CD4-positive, alpha-beta T cell treated with Interleukin-15 for 4 hours (primary cell): ENCODE results near the gene SRBD1.

ENCODE experiments used
- DNase-seq: peaks from one replicate; pipeline ENCODE4 v3.0.0-alpha.2; 2020; ENCODE audit warnings: low spot score

The SRBD1 gene

GRCh38 chr2:45636008-45636407 lies 24.9 kb upstream of the SRBD1 start:
- DNase-seq, result no peak

- no peak for DNase-seq
Observed at GRCh38 chr2:45634223-45634622, 23.2 kb upstream of the SRBD1 start.

- DNase-seq, result no peak
Observed at GRCh38 chr2:45631955-45632354, 20.9 kb upstream of the SRBD1 start.

- no peak for DNase-seq
Observed at GRCh38 chr2:45631319-45631718, 20.3 kb upstream of the SRBD1 start.

- no peak for DNase-seq
Observed at GRCh38 chr2:45629971-45630370, 18.9 kb upstream of the SRBD1 start.

- no peak for DNase-seq
Observed at GRCh38 chr2:45627911-45628310, 16.8 kb upstream of the SRBD1 start.

GRCh38 chr2:45626387-45627221 lies 15.5 kb upstream of the SRBD1 start:
- no peak for DNase-seq

- no peak for DNase-seq
Observed at GRCh38 chr2:45625824-45626223, 14.8 kb upstream of the SRBD1 start.

- DNase-seq, result no peak
Observed at GRCh38 chr2:45623098-45623497, 12.0 kb upstream of the SRBD1 start.

GRCh38 chr2:45622336-45623075 lies 11.4 kb upstream of the SRBD1 start:
- DNase-seq, result no peak

GRCh38 chr2:45617496-45617895 lies 6.4 kb upstream of the SRBD1 start:
- no peak for DNase-seq

GRCh38 chr2:45616658-45617411 lies 5.8 kb upstream of the SRBD1 start:
- no peak for DNase-seq

GRCh38 chr2:45614871-45615415 lies 3.9 kb upstream of the SRBD1 start:
- no peak for DNase-seq

- DNase-seq, result no peak
Observed at GRCh38 chr2:45614330-45614729, 3.3 kb upstream of the SRBD1 start.

- DNase-seq, result no peak
Observed at GRCh38 chr2:45612731-45613130, 1.7 kb upstream of the SRBD1 start.

GRCh38 chr2:45612285-45612684 lies 1.2 kb upstream of the SRBD1 start:
- DNase-seq, result no peak

- DNase-seq, result peak; percentile 28
Observed at GRCh38 chr2:45610281-45611019, 617 bp downstream of the SRBD1 start.

- DNase-seq, result no peak
Observed at GRCh38 chr2:45607701-45608100, 3.4 kb downstream of the SRBD1 start.

GRCh38 chr2:45606796-45607195 lies 4.3 kb downstream of the SRBD1 start:
- no peak for DNase-seq

GRCh38 chr2:45605116-45605515 lies 6.0 kb downstream of the SRBD1 start:
- no peak for DNase-seq

GRCh38 chr2:45602624-45603023 lies 8.4 kb downstream of the SRBD1 start:
- DNase-seq, result no peak

- DNase-seq, result no peak
Observed at GRCh38 chr2:45598545-45598944, 12.5 kb downstream of the SRBD1 start.
